ENCODE results near the gene NOTCH1. TPM values are rescaled to one million over a fixed set of nuclear protein-coding genes. Genes with fewer than 3 reads are reported as not detected.

Gene NOTCH1
- total RNA-seq, 1 experiment from 2014 or later: 39.2 TPM

GRCh38 chr9:136470792-136471469 lies 74.9 kb downstream of the NOTCH1 start:
- no peak for TF ChIP-seq EZH2 (IDR thresholded peaks at IDR 0.05; ENCODE audit: low read depth)
- TF ChIP-seq CTCF (conservative IDR thresholded peaks at IDR 0.05): no peak
- H3K4me2 ChIP-seq: no peak overlapping the region
- H3K27me3 ChIP-seq (ENCODE audit: insufficient read depth, low read depth): no peaks in the 10 kb centered on the region
- no peaks in the 10 kb centered on the region for H3K4me1 ChIP-seq (replicated peaks; ENCODE audit: insufficient read depth)
- H3K9me2 ChIP-seq (ENCODE audit: insufficient read depth): no peaks in the 10 kb centered on the region
- H3K9me3 ChIP-seq (ENCODE audit: insufficient read depth, low read depth): no peaks in the 10 kb centered on the region
- peaks cover 80% of the 10 kb centered on the region for H4K20me1 ChIP-seq (ENCODE audit: insufficient read depth)
- no peak overlapping the region for H3K27ac ChIP-seq
- POLR2A ChIA-PET (ENCODE audit: unreplicated experiment): interaction anchor here (0.6 kb wide), 1 partner anchor 98 kb away, joined by 7 read pairs; no protein-coding TSS in a partner anchor
- no peak overlapping the region for H3K4me3 ChIP-seq
- H2AFZ ChIP-seq: no peak overlapping the region
- no TSS peak for BruUV-seq (replicated peaks)
- peaks cover 27% of the 10 kb centered on the region for H3K79me2 ChIP-seq (ENCODE audit: low read depth)
- H3F3A ChIP-seq (ENCODE audit: insufficient read depth, low read depth): 0 out of 2 replicates have a peak, but pooled peaks cover 4% of the 10 kb centered on the region
- intact Hi-C loops (cut with micrococcal nuclease; ENCODE audit: unreplicated experiment): no loop called here
- no peak for DNase-seq
- CTCF ChIA-PET: no interaction called here
- peaks cover 13% of the 10 kb centered on the region for H3K36me3 ChIP-seq (ENCODE audit: low read depth)

- TF ChIP-seq EZH2 (IDR thresholded peaks at IDR 0.05; ENCODE audit: low read depth): no peak
- no peak for TF ChIP-seq CTCF (conservative IDR thresholded peaks at IDR 0.05)
- Histone ChIP-seq H3K79me2 (ENCODE audit: low read depth) (peaks cover 25% of the 10 kb centered on the region), H2AFZ (no peak overlapping the region)
These were observed 75.5 kb downstream of the NOTCH1 start for GRCh38 chr9:136470356-136470755.

GRCh38 chr9:136467766-136468165 lies 78.1 kb downstream of the NOTCH1 start:
- BruUV-seq (replicated peaks): no TSS peak
- no peak overlapping the region for H3K4me3 ChIP-seq
- peaks cover 27% of the 10 kb centered on the region for H3K36me3 ChIP-seq (ENCODE audit: low read depth)
- DNase-seq: no peak
- TF ChIP-seq EZH2 (IDR thresholded peaks at IDR 0.05; ENCODE audit: low read depth) (no peak), CTCF (conservative IDR thresholded peaks at IDR 0.05) (no peak; the same call in 1 of the 2 replicates)
- H3K79me2 ChIP-seq (ENCODE audit: low read depth): peaks cover 14% of the 10 kb centered on the region; the same call in 1 of the 2 replicates
- H3K27ac ChIP-seq: no peak overlapping the region
- H3F3A ChIP-seq (ENCODE audit: insufficient read depth, low read depth): no peaks in the 10 kb centered on the region
- H3K9me3 ChIP-seq (ENCODE audit: insufficient read depth, low read depth): no peaks in the 10 kb centered on the region
- no peaks in the 10 kb centered on the region for H3K27me3 ChIP-seq (ENCODE audit: insufficient read depth, low read depth)
- no peaks in the 10 kb centered on the region for H3K9me2 ChIP-seq (ENCODE audit: insufficient read depth)
- CTCF ChIA-PET: no interaction called here
- no peaks in the 10 kb centered on the region for H3K4me1 ChIP-seq (replicated peaks; ENCODE audit: insufficient read depth)
- H3K4me2 ChIP-seq: no peak overlapping the region
- H2AFZ ChIP-seq: no peak overlapping the region
- intact Hi-C loops (cut with micrococcal nuclease; ENCODE audit: unreplicated experiment): no loop called here
- POLR2A ChIA-PET (ENCODE audit: unreplicated experiment): no interaction called here
- peaks cover 67% of the 10 kb centered on the region for H4K20me1 ChIP-seq (ENCODE audit: insufficient read depth)

More at GRCh38 chr9:136470356-136470755, 75.5 kb downstream of the NOTCH1 start:
- ChIA-PET POLR2A (ENCODE audit: unreplicated experiment) (no interaction called here), CTCF (no interaction called here)
- H3K27me3 ChIP-seq (ENCODE audit: insufficient read depth, low read depth): no peaks in the 10 kb centered on the region
- no peak overlapping the region for H3K4me3 ChIP-seq
- peaks cover 76% of the 10 kb centered on the region for H4K20me1 ChIP-seq (ENCODE audit: insufficient read depth)
- intact Hi-C loops (cut with micrococcal nuclease; ENCODE audit: unreplicated experiment): no loop called here
- no TSS peak for BruUV-seq (replicated peaks)
- H3K36me3 ChIP-seq (ENCODE audit: low read depth): peaks cover 10% of the 10 kb centered on the region
- H3K9me2 ChIP-seq (ENCODE audit: insufficient read depth): no peaks in the 10 kb centered on the region
- no peak overlapping the region for H3K27ac ChIP-seq
- no peak for DNase-seq
- no peak overlapping the region for H3K4me2 ChIP-seq
- 0 out of 2 replicates have a peak, but pooled peaks cover 4% of the 10 kb centered on the region for H3F3A ChIP-seq (ENCODE audit: insufficient read depth, low read depth)
- H3K4me1 ChIP-seq (replicated peaks; ENCODE audit: insufficient read depth): no peaks in the 10 kb centered on the region
- H3K9me3 ChIP-seq (ENCODE audit: insufficient read depth, low read depth): no peaks in the 10 kb centered on the region
